NOMO-1 treated with dmso at 0.1 percent for 144 hours (cell line): Measurements from ENCODE around the gene CREG2.

Experiments used
- DNase-seq: peaks from one replicate; lab custom pipeline; 2025; ENCODE audit not compliant: unreplicated experiment; lab: John Stamatoyannopoulos, UW

The CREG2 gene

DNA sequence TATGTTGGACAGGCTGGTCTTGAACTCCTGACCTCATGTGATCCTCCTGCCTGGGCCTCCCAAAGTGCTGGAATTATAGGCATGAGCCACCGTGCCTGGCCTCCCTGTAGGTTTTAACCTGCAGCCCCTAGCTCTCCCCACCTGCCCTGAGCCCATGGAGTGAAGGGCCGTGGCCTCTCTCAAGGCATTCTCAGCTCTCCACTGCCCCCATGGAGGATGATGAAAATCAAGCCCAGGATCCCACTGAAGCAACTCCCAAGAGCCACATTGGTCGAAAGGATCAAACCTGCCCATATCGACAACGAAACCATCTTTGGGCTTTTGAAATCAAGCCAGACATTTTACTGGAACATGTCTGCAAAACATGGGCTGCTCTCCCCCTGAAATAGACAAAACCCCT lies 22.4 kb upstream of the CREG2 start:
- DNase-seq, result no peak

DNA sequence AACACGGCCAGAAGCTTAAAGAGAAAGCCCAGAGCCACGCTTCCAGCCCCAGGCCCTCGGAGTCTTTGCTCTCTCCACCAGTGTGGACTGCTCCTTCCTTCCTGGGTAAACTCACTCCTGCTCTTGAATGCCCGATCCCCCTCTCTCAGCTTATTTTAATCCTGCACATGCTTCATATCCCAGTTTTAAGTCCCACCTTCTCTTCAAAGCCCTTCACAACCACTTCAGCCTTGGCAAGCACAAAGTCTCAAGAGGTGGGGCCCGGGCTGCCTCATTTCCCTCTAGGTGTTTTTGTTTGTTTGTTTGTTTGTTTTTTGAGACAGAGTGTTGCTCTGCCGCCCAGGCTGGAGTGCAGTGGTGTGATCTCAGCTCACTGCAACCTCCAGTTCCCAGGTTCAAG lies 21.6 kb upstream of the CREG2 start:
- DNase-seq, result no peak

- DNase-seq, result no peak
These were observed 18.1 kb upstream of the CREG2 start for GRCh38 chr2:101405351-101405899.

DNA sequence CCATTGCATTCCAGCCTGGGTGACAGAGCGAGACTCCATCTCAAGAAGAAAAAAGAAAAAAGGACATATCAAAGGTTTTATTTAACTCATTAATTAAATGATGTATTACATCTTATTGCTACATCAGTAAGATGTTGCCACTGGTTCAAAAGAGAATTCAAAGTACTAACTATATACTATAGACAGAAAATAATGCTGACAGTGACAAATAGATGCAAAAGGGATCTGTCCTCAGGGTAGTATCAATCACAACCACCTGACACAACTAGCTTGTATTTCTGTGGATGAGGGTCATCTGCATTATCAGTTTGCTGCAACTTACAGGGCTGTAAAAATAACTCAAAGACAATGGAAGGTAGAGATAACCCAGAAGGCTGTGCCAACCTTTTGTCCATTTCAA lies 16.4 kb upstream of the CREG2 start:
- no peak for DNase-seq

DNA sequence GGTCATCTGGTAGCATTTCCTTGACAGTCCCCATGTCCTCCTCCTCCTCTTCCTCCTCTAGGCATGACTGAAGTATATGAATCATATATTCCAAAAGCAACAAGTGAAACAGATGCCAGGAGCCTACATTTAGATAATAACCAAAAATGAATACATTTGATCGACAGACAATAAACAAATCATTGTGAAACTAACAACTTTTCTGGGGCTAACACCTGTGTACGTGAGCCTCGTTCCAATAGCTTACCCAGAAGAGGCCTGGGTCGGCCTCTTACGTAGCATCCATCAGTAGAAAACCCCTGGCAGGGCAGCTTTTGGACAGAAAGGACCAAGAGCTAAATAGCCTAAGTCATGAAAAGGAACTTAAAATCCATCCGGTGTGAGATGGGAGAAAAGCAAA lies 15.3 kb upstream of the CREG2 start:
- no peak for DNase-seq

GRCh38 chr2:101401906-101402305 lies 14.6 kb upstream of the CREG2 start:
- DNase-seq, result no peak

DNA sequence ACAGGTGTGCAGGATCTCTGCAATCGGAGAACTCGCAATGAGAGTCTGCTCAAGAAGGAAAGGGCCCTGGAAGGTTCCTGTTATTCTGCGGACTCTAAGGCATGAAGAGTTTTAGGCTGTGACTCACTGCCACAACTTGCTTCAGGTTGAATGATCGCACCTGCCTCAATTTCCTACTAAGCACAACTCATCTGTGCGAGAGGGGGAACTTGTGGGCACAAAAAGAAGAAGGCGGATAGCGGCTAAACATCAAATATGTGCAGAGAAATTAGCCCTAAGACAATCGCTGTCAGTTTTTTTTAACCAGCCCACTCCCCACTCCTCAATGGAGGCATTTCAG lies 14.0 kb upstream of the CREG2 start:
- DNase-seq, result no peak

GRCh38 chr2:101400506-101401325 lies 13.4 kb upstream of the CREG2 start:
- DNase-seq, result no peak

GRCh38 chr2:101400048-101400447 lies 12.7 kb upstream of the CREG2 start:
- no peak for DNase-seq

- no peak for DNase-seq
These were observed 11.9 kb upstream of the CREG2 start for GRCh38 chr2:101399021-101399799.

GRCh38 chr2:101398116-101398821 lies 11.0 kb upstream of the CREG2 start:
- DNase-seq, result no peak

GRCh38 chr2:101396316-101396717 lies 9.0 kb upstream of the CREG2 start:
- DNase-seq, result no peak

- DNase-seq, result no peak
These were observed 8.4 kb upstream of the CREG2 start for GRCh38 chr2:101395545-101396315.

DNA sequence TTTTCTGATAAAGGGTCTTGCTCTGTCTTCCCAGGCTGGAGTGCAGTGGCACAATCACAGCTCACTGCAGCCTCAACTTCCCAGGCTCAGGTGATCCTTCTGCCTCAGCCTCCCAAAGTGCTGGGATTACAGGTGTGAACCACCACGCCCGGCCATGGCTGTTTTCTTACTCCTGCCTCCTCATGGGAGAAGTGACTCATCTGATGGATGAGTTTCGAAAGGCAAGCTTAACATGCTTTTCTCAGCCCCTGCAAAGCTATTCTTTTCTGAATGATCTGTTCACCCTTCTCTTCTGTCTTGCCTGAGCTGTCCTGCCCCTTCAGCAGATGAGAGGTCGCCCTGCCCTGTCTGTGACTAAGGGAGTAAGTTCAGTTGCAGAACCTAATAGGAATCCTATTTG lies 929 bp upstream of the CREG2 start:
- DNase-seq, result no peak

- DNase-seq, result no peak
These were observed 628 bp downstream of the CREG2 start for GRCh38 chr2:101386599-101387150.

GRCh38 chr2:101383016-101383541 lies 4.2 kb downstream of the CREG2 start:
- DNase-seq, result no peak

DNA sequence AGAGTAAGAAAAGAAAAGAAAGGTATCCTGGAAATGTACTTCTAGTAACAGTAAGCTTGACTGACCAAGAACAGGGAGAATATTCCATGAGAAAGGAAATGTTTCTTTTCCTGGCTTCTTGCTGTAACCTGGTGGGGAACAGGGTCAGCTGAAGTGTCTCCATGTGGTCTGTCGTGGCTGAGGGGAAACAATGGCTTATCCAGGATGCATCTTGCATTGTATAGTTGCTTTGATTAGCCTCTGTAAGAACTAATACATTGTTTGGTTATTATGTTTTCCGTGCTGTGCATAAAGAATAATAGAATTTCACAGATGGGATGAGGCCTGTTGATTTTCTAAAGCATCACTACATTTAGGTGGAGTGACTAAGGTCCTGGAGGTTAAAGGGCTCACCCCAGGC lies 4.9 kb downstream of the CREG2 start:
- DNase-seq, result no peak

DNA sequence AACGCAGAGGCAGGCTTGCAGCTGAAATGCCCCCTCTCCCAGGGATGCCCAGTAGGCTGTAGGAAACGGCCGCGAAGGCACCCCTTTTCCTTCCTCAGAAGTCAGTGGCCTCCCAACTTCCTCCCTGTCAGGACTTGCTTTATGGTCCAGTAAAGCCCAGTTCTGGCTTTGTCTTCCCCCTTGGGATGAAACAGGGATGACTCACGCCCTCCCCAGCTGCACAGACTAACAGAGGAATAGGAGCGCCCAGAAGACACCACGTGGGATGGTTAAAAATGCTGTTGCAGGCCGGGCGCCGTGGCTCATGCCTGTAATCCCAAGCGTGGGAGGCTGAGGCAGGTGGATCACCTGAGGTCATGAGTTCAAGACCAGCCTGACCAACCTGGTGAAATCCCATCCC lies 6.9 kb downstream of the CREG2 start:
- no peak for DNase-seq

DNA sequence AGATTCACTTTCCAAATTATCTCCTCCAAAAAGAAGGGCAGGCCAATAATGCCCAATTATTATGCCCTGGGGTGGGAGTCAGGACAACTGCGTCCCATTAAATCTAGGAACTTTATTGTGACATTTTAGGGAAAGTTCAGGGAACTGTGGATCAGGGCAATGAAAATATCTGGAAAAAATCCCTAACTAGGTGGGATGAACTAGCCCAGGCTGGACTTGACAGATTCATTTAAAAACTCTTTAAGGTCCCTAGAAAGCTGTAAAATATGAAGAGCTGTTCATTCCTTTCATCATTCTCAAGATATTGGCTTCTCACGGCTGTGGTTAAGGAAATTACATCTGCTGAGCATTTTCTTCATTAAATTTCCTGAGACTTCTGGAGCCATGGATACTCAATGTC lies 8.2 kb downstream of the CREG2 start:
- no peak for DNase-seq

GRCh38 chr2:101375653-101376052 lies 11.7 kb downstream of the CREG2 start:
- DNase-seq, result no peak
